SH-SY5Y (cell line): Measurements from ENCODE around the gene MOXD1.

ENCODE experiments used
- GATA2 ChIP-seq: IDR thresholded peaks from 2 replicates; pipeline ENCODE4 v1.6.1; 2011; ENCODE audit warnings: mild to moderate bottlenecking, low read depth, low read length
- GATA3 ChIP-seq: IDR thresholded peaks from 2 replicates; pipeline ENCODE4 v1.6.1; 2011; ENCODE audit warnings: low read depth, mild to moderate bottlenecking, low read length, moderate library complexity

Gene MOXD1

DNA sequence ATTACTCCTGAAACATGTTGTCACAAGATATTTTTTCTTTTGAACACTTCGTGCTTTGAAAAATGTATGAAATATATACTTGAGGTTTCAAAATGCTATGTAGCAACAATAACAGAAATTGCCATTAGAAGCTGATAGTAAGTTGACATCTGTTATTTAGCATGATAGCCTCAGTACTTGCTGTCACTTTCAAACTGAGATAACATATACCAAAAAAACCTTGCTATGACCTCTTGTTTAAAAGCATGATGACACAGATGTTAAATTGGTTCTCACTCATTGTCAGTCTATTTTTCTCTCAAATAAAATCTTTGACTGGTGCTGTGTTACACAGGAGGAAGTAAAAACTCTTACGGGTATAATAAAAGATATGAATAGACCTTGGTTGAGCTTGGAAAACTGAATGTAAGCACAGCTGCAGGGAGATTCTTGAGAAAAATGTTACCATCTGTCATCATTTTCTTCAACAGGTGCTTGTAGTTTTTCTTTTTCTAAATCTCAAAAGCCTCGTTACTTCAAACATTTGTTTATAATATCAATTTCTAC lies 18.6 kb downstream of the MOXD1 start:
- TF ChIP-seq GATA3 (no peak), GATA2 (no peak)

DNA sequence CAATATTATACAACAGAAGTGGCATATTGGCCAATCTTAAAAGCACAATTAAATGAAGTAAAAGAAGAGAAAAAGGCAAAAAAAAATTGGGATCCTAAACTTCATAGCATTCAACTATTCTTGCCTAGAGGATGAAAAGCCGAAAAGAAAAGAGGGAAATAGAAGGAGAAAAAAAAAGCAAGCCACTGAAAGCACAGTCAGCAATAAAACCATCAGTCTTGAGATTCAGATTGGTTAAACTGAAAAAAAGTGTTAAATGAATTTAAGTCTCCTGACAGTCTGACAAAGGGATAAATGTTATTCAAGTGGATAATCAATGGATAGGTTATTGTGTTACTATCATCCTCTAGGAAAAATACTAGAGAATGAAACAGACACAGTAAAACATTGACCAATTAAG lies 19.9 kb downstream of the MOXD1 start:
- TF ChIP-seq GATA3 (no peak), GATA2 (no peak)

DNA sequence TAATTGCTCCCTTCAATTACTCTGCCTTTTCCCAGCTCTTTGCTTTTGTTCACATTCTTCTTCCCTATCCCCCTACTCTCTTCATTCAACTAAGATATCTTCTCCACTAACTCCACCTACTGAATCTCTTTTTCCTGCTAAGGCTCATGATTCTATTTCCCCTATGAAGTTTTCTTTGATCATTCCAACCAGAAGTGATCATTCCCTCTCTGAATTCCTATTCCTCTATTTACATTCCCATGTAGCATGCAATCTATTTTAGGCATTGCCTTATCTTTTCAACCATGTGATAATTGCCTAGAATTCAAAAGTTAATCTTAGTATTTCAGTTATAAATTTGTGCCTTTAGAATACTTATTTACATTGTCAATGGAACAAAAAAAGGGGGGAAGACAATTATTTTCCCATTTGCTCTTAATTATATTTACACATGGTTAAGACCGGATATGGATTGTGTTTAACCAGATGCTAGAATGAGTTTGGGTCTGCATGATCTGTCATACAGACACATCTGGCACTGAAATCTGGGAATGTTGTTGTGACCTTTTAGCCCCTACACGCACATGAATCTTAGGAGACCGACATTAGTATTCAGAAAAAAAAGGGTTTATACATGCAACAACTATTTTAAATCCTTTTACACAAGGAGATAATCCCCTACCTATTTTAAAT lies 20.8 kb downstream of the MOXD1 start:
- no peak for TF ChIP-seq GATA2
- TF ChIP-seq GATA3, result no peak

DNA sequence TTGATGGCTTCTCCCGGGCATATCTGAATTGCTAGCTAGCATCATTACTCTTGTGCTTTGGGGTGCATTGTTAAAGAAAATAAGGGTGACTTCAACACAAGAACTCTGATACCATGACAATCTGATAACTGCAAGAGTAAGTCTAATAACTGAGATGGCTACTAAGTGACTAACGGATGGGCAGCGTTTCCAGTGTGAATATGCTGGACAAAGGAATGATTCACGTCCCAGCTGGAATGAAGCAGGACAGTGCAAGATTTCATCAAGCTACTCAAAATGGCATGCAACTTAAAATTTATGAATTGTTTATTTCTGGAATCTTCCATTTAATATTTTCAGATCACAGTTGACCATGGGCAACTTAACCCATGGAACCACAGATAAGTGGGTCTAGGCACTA lies 31.7 kb downstream of the MOXD1 start:
- TF ChIP-seq GATA3, result no peak
- TF ChIP-seq GATA2, result no peak

DNA sequence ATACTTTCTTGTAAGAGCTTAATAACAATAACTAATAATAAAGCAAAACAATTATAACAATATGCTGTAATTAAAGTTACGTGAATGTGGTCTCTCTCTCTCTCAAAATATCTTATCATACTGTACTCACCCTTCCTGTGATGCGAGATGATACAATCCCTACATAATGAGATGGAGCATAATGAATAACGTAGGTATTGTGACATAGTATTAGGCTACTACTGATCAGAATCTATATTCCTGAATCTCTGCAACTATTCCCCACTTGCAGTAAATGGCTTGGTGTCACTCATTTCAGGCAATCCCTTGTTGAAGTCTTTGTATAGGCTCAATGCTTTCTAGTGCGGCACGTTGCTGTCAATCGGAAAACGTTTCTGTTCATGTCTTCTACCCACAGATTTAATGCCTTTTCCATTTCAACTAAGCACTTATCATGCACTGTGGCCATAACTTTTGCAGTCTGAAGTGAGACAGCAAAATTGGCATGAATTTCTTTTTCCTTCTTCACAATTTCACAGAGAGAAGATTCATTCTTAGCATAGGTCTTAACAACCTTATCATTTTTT lies 32.3 kb downstream of the MOXD1 start:
- TF ChIP-seq GATA3 (no peak), GATA2 (no peak)

DNA sequence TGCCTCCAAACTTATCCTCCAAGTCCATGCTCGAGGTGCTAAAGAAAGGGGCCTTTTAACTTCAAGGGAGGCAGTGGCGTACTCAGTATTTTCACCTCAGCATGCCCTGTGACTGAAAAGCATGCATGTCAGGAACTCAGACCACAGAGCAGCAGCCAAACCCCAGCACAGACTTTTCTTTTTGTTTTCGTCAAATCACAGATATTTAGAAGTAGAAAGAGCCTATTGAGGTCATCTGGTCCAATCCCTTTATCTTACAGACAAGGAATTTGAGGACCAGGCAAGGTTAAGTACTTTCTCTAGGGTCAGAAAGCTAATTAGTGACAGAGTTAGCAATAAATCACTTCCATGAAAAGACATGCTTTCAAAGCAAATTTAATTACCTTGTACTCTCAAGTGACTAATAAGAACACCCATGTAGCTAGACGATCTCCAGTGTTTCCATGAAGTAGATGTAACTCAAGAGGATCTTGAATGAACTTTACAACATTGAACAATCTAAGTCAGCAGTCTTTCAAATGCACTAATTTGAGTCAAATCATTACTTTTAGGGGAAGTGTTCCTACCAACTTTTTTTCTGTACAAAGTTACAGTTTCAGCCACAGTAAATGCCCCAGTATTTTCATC lies 35.9 kb downstream of the MOXD1 start:
- TF ChIP-seq GATA2, result no peak
- TF ChIP-seq GATA3, result no peak

DNA sequence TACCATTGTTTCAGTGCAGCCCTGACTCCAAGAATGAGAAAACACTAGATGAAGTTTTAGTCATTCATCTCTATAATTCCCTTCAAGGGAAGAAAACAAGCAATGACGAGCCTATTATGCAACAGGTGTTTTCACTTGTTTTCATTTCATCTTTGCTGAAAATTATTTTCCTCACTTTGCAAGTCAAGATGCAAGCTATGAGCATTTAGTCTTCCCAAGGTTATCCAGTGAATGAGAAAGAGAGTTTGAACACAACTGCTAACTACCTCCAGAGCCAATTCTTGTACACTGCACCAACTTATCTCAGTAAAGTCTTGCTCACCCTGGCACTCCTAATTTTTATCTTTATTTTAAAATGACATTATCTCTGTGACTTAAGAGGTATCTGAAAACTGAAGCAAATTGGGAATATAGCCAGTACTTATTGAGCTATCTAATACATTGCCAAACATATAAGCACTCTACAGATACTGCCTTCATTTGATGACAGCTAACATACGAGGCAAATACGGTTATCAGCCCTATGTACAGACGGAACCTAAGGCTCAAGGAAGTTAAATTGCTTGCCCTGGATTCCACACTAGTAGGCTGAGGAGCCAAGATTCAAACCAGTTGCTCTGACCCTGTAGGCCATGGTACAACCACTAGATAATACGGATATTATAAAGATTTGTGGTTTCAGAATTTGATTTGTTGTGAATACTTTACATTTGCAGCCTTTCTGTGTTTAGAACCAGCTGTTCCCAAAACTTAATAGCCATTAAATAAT lies 36.8 kb downstream of the MOXD1 start:
- no peak for TF ChIP-seq GATA2

DNA sequence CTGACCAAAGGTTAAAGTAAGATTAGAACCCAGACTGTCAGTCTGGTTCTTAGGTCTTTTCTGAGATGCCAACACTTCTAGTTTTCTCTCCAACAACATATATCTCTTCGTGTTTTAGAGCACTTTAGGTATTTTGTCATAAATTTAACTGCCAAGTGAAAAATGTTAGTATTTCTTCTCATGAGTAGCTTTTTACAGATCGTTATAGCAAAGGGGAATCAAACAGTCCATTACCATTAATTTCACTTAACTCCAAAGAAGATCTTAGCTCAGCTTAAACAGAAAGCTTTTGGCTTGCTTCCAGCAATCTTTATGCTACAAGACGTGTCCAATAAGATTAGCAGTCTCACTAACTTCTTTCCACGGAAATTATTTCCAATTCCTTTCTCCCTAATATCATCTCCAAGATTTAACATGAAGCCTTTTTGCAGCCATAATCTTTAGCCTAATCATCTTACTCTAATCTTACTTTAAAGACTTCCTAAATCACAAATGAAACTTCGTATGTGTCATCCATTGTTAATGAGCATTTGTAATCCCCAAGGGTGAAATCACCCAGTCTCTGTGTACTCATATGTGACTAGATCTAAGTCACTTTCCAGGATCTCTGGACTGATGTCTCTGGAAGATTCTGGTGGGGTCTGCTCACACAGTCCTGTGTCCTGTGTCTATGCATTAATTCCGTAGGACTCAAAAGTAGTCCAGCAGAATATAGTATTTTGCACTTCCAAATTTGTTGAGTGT lies 38.7 kb downstream of the MOXD1 start:
- no peak for TF ChIP-seq GATA2
- no peak for TF ChIP-seq GATA3

DNA sequence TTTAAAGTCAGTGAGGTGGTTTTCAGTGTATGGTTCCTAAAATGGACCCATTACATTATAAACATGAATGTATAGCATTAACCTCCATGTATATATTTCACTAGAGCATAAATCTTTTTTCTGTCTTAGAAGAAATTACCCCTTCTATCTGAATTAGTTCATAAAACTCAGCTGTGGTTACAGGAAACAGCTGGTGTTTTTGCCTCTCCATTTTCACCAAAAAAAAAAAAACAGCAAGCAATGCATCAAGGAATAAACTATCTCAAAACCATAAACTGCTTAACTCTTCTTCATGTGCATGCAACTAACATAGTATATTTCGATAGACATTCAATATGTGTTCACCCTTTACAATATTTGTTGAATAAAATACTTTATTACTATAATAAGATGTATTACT lies 40.2 kb downstream of the MOXD1 start:
- TF ChIP-seq GATA3, result no peak
- TF ChIP-seq GATA2, result no peak

DNA sequence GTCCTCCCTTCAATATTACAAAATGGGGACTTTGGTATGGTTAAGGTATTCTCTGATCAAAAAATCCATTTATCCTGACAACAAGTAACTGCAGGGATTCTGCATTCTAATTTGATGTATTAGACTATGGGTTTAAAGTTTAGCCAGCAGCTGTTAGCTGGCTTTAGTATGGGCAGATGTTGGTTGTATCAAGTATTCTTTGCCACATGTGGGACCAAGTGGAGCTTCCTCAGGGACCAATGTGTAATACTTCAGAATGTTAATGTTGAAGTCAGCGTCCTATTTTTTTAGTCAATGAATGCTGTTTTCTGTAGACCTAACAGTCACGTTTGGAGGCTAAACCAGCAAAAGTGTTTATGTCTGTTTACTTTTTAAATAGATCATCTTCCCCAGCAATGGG lies 41.4 kb downstream of the MOXD1 start:
- TF ChIP-seq GATA2 (no peak), GATA3 (no peak)

DNA sequence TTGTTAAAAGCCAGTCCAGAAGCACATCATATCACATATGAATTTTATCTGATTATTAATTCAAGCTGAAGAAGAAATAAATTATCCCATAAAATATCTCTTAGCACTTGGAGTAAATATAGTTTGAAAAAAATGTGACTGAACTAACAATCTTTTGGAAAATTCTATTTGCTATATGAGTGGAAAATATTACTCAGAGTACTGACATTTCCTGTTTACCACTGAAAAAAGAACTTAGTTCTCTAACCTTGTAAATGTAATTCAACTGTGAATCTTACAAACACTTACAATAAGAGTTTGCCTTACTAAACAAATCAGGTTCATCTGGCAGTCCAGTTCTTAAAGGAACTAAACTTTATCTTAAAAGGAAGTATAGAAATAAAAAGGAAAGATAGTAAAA lies 44.2 kb downstream of the MOXD1 start:
- no peak for TF ChIP-seq GATA3
- no peak for TF ChIP-seq GATA2

DNA sequence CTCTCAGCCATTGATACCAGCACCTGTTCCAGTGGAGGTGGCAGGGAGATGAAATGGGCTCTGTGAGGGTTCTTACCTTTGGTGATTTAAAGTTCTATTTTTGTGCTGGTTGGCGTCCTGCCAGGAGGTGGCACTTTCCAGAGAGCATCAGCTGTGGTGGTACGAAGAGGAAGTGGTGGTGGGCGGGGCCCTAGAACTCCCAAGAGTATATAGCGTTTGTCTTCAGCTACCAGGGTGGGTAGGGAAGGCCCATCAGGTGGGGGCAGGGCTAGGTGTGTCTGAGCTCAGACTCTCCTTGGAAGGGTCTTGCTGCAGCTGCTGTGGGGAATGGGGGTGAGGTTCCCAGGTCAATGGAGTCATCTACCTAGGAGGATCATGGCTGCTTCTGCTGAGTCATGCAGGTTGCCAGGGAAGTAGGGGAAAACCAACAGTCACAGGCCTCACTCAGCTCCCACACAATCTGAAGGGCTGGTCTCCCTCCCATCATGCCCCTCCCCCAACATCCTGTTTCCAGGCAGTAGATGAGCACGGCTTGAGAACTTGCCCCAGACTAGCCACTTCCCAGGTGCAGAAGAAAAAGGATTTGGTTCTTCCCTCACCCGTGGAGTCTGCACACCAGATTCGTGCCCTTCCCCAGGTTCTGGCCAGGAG lies 46.6 kb downstream of the MOXD1 start:
- TF ChIP-seq GATA2, result no peak

DNA sequence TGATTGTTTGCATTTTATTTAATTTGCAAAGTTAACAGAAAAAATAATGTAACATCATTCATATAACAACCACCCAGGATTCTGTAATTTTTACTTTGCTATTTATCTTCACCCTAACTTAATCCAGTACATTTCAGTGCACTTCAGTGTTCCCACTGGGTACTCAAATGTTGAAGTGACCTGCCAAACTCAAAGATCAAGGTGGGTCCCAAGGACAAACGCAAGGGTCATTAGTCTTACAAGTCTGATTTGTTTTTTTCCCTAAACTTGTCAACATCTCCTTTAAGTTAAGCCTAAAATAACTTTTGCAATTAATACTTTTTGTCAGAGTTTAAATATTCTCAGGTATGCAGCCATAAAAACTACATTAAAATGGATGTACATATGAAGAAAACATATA lies 53.0 kb downstream of the MOXD1 start:
- no peak for TF ChIP-seq GATA3
